Limb (tissue), 2 donors: Measurements from ENCODE around the gene MTIF2.
"Not testable (repeated sequence)": the region's sequence is repeated elsewhere in the genome, so short reads cannot be mapped to it uniquely, and the experiment has no call there.

Source experiments
- DNase-seq, 2 donors: peaks; one replicate each; pipeline ENCODE4 v3.0.0-alpha.2; 2016; ENCODE audit errors: extremely low spot score in 2 of 2

MTIF2 gene

DNA sequence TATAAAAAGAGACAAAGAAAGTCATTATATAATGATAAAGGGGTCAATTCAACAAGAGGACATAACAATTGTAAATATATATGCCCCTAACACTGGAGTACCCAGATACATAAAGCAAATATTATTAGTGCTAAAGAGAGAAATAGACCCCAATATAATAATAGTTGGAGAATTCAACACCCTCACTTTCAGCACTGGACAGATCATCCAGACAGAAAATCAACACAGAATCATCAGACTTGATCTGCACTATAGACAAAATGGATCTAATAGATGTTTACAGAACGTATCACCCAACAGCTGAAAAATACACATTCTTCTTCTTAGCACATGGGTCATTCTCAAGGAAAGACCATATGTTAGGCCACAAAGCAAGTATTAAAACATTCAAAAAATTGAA lies 68.6 kb downstream of the MTIF2 start:
- DNase-seq = no peak

GRCh38 chr2:55196526-55196925 lies 72.5 kb downstream of the MTIF2 start:
- DNase-seq = no peak

- DNase-seq = not testable (repeated sequence)
These were observed 77.1 kb downstream of the MTIF2 start for GRCh38 chr2:55191888-55192287.

DNA sequence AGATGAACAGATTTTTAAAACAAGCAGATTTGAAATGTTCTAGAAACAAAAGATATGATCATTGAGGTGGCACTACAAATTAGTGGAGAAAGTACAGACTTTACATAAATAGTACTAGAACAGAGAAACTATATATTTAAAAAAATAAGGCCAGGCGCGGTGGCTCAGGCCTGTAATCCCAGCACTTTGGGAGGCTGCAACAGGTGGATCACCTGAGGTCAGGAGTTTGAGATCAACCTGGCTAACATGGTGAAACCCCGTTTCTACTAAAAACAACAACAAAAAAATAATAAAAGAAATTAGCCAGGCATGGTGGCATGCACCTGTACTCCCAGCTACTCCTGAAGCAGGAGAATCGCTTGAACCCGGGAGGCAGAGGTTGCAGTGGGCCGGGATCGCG lies 82.2 kb downstream of the MTIF2 start:
- not testable (repeated sequence) for DNase-seq
